KMS-11 (cell line): Measurements from ENCODE around the gene PRPS1.

Experiments
- H2AFZ ChIP-seq: fragments of 200-600 bp; sonication (generic); 2 replicates; pipeline ENCODE4 v1.6.1; 2016; ENCODE audit warnings: antibody characterized with exemption, mixed run types, low read depth
- H3K27ac ChIP-seq: fragments of 200-600 bp; sonication (generic); 2 replicates; pipeline ENCODE4 v1.6.1; 2016; ENCODE audit warnings: mild to moderate bottlenecking, mixed run types
- H3K27me3 ChIP-seq: fragments of 200-600 bp; sonication (generic); 2 replicates; pipeline ENCODE4 v1.6.1; 2017; ENCODE audit warnings: mild to moderate bottlenecking, low read depth, mixed run types, moderate library complexity; ENCODE audit not compliant: insufficient read depth
- H3K36me3 ChIP-seq: fragments of 200-600 bp; sonication (generic); 2 replicates; pipeline ENCODE4 v1.6.1; 2017; ENCODE audit warnings: mild to moderate bottlenecking, mixed run types; ENCODE audit not compliant: insufficient read depth
- H3K4me1 ChIP-seq: fragments of 200-600 bp; sonication (generic); 2 replicates; pipeline ENCODE4 v1.6.1; 2016; ENCODE audit warnings: mild to moderate bottlenecking, low read depth, mixed run types; ENCODE audit not compliant: poor library complexity, severe bottlenecking
- H3K4me2 ChIP-seq: fragments of 200-600 bp; sonication (generic); 2 replicates; pipeline ENCODE4 v1.7.0; 2016; ENCODE audit warnings: mild to moderate bottlenecking, mixed run types
- H3K4me3 ChIP-seq: fragments of 200-600 bp; sonication (generic); IDR thresholded peaks from 2 replicates; pipeline ENCODE4 v1.6.1; 2017; ENCODE audit warnings: low read depth, low read length, mixed read lengths; ENCODE audit not compliant: insufficient read depth
- H3K79me2 ChIP-seq: fragments of 200-600 bp; sonication (generic); 2 replicates; pipeline ENCODE4 v1.6.1; 2016; ENCODE audit warnings: low read depth, mixed run types; ENCODE audit not compliant: insufficient read depth
- H3K9ac ChIP-seq: fragments of 200-600 bp; sonication (generic); 2 replicates; pipeline ENCODE4 v1.6.1; 2016; ENCODE audit warnings: mild to moderate bottlenecking, mixed run types
- H4K20me1 ChIP-seq: fragments of 200-600 bp; sonication (generic); 2 replicates; pipeline ENCODE4 v1.6.1; 2016; ENCODE audit warnings: mild to moderate bottlenecking, mixed run types; ENCODE audit not compliant: insufficient read depth
- TF ChIP-seq, protein P1 (sequence below): fragments of 200-600 bp; sonication (generic); conservative IDR thresholded peaks from 2 replicates; pipeline ENCODE4 v1.6.1; 2017; ENCODE audit warnings: low read depth, mild to moderate bottlenecking, antibody characterized with exemption, low read length, moderate library complexity, mixed read lengths

Gene PRPS1

DNA sequence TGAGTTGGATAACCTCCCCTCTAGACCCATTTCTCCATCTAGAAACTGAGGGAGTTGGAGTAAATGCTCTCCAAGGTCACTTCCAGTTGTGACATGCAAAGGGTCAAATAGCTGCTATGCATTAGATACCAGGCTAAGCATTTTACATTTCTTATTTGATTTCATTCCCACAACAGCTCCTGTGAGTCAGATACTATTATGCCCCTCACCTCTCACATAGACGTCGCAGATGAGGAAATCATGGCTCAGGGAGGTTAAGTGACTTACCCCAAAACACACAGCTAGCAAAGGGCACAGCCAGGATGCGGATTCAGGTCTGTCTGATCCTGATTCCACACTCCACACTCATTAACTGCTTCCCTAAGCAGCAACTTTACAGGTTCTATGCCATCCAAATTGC is 57.7 kb downstream of the PRPS1 start:
- Histone ChIP-seq H3K4me1 (peaks cover 70% of the 10 kb centered on the region), H4K20me1 (no peaks in the 10 kb centered on the region), H3K36me3 (no peaks in the 10 kb centered on the region), H3K4me3 (no peak overlapping the region), H3K27me3 (no peaks in the 10 kb centered on the region), H3K4me2 (peak overlapping the region; percentile 64), H3K79me2 (no peaks in the 10 kb centered on the region), H3K27ac (peak overlapping the region; percentile 70), H2AFZ (0 out of 2 replicates have a peak overlapping the region, but pooled peaks have one; percentile 16), H3K9ac (no peak overlapping the region; the same call in 1 of the 2 replicates)
- TF ChIP-seq, protein P1, sequence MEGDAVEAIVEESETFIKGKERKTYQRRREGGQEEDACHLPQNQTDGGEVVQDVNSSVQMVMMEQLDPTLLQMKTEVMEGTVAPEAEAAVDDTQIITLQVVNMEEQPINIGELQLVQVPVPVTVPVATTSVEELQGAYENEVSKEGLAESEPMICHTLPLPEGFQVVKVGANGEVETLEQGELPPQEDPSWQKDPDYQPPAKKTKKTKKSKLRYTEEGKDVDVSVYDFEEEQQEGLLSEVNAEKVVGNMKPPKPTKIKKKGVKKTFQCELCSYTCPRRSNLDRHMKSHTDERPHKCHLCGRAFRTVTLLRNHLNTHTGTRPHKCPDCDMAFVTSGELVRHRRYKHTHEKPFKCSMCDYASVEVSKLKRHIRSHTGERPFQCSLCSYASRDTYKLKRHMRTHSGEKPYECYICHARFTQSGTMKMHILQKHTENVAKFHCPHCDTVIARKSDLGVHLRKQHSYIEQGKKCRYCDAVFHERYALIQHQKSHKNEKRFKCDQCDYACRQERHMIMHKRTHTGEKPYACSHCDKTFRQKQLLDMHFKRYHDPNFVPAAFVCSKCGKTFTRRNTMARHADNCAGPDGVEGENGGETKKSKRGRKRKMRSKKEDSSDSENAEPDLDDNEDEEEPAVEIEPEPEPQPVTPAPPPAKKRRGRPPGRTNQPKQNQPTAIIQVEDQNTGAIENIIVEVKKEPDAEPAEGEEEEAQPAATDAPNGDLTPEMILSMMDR, result no peak

DNA sequence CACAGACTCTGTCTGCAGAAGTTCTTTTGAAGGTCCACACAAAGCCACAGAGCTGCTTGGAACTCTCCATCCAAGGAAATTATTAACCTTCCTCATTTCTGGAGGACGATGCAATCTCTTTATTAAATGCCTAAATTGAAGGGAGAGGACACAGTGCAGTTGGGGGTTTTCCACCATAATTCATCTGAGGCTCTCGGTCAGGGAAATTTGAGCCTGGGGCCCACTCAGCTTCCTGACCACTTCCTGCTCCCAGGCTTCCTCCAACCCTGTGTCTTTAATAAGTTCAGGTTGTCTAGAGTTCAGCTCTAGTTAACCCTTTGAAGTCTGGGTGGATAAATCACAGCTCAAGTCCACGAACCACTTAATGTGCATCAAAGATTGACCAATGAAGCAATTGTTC is 58.5 kb downstream of the PRPS1 start:
- no peaks in the 10 kb centered on the region for H3K27me3 ChIP-seq
- TF ChIP-seq, protein P1, result no peak
- no peaks in the 10 kb centered on the region for H3K79me2 ChIP-seq
- peaks cover 70% of the 10 kb centered on the region for H3K4me1 ChIP-seq
- H3K27ac ChIP-seq, result peak overlapping the region; percentile 70
- peak overlapping the region; percentile 30; the same call in 1 of the 2 replicates for H2AFZ ChIP-seq
- H4K20me1 ChIP-seq, result no peaks in the 10 kb centered on the region
- H3K36me3 ChIP-seq, result no peaks in the 10 kb centered on the region
- H3K4me2 ChIP-seq, result peak overlapping the region; percentile 64
- no peak overlapping the region for H3K4me3 ChIP-seq
- H3K9ac ChIP-seq, result no peak overlapping the region; the same call in 1 of the 2 replicates

DNA sequence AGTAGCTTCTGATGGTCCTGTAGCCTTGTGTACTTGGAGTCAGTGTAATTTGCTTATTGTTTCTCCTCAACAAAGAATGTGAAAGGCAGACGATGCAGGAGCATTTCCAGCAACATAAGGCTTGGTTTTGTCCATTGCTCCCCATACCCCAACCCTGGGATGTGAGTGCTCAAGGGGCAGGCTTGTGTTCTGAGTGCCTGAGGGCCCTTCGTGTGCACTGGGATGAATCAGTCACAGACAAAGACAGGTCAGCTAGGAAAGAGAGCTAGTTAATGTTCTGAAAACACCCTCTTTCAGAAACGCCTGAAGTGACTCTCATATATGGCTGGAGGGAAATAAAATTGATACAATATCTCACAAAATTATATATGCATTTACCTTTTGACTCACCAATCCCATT is 59.1 kb downstream of the PRPS1 start:
- Histone ChIP-seq H2AFZ (peak overlapping the region; percentile 30; the same call in 1 of the 2 replicates), H3K4me3 (no peak overlapping the region), H3K9ac (no peak overlapping the region; the same call in 1 of the 2 replicates), H3K27me3 (no peaks in the 10 kb centered on the region), H4K20me1 (no peaks in the 10 kb centered on the region), H3K27ac (peak overlapping the region; percentile 70), H3K4me1 (peaks cover 70% of the 10 kb centered on the region), H3K36me3 (no peaks in the 10 kb centered on the region), H3K79me2 (no peaks in the 10 kb centered on the region), H3K4me2 (peak overlapping the region; percentile 64)
- TF ChIP-seq, protein P1, result no peak

DNA sequence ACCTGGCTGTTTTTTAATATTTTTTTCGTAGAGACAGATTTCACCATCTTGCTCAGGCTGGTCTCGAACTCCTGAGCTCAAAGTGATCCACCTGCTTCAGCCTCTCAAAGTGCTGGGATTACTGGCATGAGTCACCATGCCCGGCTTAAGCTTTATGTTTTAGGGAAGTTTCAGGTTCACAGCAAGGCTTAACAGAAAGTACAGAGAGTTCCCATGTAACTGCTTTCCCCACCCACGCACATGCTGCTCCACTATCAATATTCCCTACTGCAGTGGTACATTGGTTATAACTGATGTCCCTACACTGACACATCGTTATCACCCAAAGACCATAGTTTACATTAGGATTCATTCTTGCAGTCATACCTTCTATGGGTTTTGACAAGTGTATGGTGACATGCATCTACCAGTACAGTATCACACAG is 62.7 kb downstream of the PRPS1 start:
- TF ChIP-seq, protein P1, result no peak

More for the DNA sequence above, 62.7 kb downstream of the PRPS1 start:
- no peaks in the 10 kb centered on the region for H3K36me3 ChIP-seq
- H3K4me3 ChIP-seq, result no peak overlapping the region
- no peaks in the 10 kb centered on the region for H3K79me2 ChIP-seq
- no peak overlapping the region for H3K27ac ChIP-seq
- no peak overlapping the region for H3K4me2 ChIP-seq
- H4K20me1 ChIP-seq, result no peaks in the 10 kb centered on the region
- no peak overlapping the region for H3K9ac ChIP-seq
- no peak overlapping the region for H2AFZ ChIP-seq
- no peaks in the 10 kb centered on the region for H3K27me3 ChIP-seq
- peaks cover 38% of the 10 kb centered on the region for H3K4me1 ChIP-seq
